AG09319 (cell line): ENCODE measurements around the gene C6.

Source experiments
- DNase-seq: peaks from one replicate; pipeline ENCODE4 v3.0.0-alpha.2; 2010; ENCODE audit warnings: low read depth; ENCODE audit errors: extremely low read depth
- CTCF ChIP-seq: IDR thresholded peaks from 2 replicates; pipeline ENCODE4 v1.5.1; 2011; ENCODE audit warnings: low read depth, mild to moderate bottlenecking, inconsistent platforms, low read length, moderate library complexity

C6 gene

GRCh38 chr5:41157272-41157894, 55.9 kb downstream of the C6 start:
- DNase-seq: no peak
- TF ChIP-seq CTCF: no peak

- TF ChIP-seq CTCF: no peak
- peak; percentile 8 for DNase-seq
These were observed 56.6 kb downstream of the C6 start for GRCh38 chr5:41156739-41157138.

- no peak for DNase-seq
- TF ChIP-seq CTCF: no peak
These were observed 58.8 kb downstream of the C6 start for GRCh38 chr5:41154491-41154890.

- TF ChIP-seq CTCF: no peak
- no peak for DNase-seq
These were observed 61.8 kb downstream of the C6 start for GRCh38 chr5:41151564-41151963.

- TF ChIP-seq CTCF: no peak
- DNase-seq: no peak
These were observed 64.9 kb downstream of the C6 start for GRCh38 chr5:41148448-41148847.

GRCh38 chr5:41145306-41145705, 68.0 kb downstream of the C6 start:
- no peak for DNase-seq

More at GRCh38 chr5:41145306-41145705, 68.0 kb downstream of the C6 start:
- no peak for TF ChIP-seq CTCF
